Mucosa of descending colon (tissue), 3 donors: ENCODE results near the gene TOX2. TPM values are rescaled to one million over a fixed set of nuclear protein-coding genes. Genes with fewer than 3 reads are reported as not detected.

ENCODE experiments used
- ATAC-seq: fragments of 200-7000 bp; cut with Tn5 transposase; one replicate; pipeline ENCODE4 v1.9.1; 2020; ENCODE audit warnings: mild to moderate bottlenecking, moderate library complexity
- DNase-seq, 3 donors: peaks; one replicate each; pipeline ENCODE4 v3.0.0-alpha.2; 2020
- H3K36me3 ChIP-seq: fragments of 200-600 bp; one replicate; pipeline ENCODE4 v1.8.0; 2021; ENCODE audit warnings: low read depth, mild to moderate bottlenecking
- H3K4me1 ChIP-seq: fragments of 200-600 bp; one replicate; pipeline ENCODE4 v1.8.0; 2021; ENCODE audit warnings: low read depth, mild to moderate bottlenecking
- H3K4me3 ChIP-seq: fragments of 200-600 bp; one replicate; pipeline ENCODE4 v1.8.0; 2021; ENCODE audit warnings: mild to moderate bottlenecking
- H3K9me3 ChIP-seq: fragments of 200-600 bp; one replicate; pipeline ENCODE4 v1.8.0; 2021; ENCODE audit warnings: mild to moderate bottlenecking
- intact Hi-C, 2 donors: fragments of 100-400 bp; cut with DNase I in 1 of 2; cut with micrococcal nuclease in 1 of 2; formaldehyde crosslinking; loops; one replicate each; pipeline versions ENCODE4 v1.11.0 to v1.11.1; 2022; cut with DNase I, micrococcal nuclease
- total RNA-seq, 3 donors: library from RNA; stranded (reverse); fragmentation: NEBNext Ultra II Directional in 2 of 3; extraction: Animal tissue kit (Norgen Biotek cat#: 25700) in 2 of 3; gene quantifications; one replicate each; pipeline versions ENCODE4 v1.2.1 to v1.2.4, GENCODE V29; 2021 to 2023
- TF ChIP-seq, protein P1 (sequence below): fragments of 200-600 bp; IDR thresholded peaks from one replicate; pipeline ENCODE4 v1.8.0; 2022; ENCODE audit warnings: antibody characterized with exemption, mild to moderate bottlenecking
- donor health status: DM: no; HTN: no; CAD: no; lungs with moderate emphysema.
- donor health status: DM: no; HTN: no; CAD: no.
- donor health status: DM: no; HTN: yes; CAD: no.

Gene TOX2
- total RNA-seq, 3 donors from 2014 or later: 2.9 to 6.1 (median 5.5) TPM

DNA sequence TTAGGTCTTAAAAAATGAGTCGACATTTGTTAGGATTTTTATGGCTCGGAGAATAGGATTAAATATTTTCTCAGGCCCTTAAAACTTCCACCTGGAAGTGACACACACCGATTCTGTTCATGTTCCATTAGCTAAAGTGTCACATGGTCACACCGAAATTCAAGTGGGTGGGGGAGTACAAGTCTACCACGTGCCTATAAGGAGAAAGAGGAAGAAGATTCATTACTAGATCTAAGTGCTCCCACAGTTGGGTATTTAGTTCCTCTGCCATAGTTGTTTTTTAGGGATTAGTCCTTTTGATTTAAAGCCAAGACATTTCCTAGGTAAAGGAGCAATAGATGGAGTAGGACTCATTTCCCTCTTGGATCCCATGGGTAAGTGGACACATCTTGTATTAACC is 4.9 kb upstream of the TOX2 start:
- Histone ChIP-seq H3K9me3 (peaks cover 5% of the 10 kb centered on the region), H3K36me3 (no peaks in the 10 kb centered on the region), H3K4me1 (no peaks in the 10 kb centered on the region), H3K4me3 (no peak overlapping the region)
- TF ChIP-seq, protein P1, sequence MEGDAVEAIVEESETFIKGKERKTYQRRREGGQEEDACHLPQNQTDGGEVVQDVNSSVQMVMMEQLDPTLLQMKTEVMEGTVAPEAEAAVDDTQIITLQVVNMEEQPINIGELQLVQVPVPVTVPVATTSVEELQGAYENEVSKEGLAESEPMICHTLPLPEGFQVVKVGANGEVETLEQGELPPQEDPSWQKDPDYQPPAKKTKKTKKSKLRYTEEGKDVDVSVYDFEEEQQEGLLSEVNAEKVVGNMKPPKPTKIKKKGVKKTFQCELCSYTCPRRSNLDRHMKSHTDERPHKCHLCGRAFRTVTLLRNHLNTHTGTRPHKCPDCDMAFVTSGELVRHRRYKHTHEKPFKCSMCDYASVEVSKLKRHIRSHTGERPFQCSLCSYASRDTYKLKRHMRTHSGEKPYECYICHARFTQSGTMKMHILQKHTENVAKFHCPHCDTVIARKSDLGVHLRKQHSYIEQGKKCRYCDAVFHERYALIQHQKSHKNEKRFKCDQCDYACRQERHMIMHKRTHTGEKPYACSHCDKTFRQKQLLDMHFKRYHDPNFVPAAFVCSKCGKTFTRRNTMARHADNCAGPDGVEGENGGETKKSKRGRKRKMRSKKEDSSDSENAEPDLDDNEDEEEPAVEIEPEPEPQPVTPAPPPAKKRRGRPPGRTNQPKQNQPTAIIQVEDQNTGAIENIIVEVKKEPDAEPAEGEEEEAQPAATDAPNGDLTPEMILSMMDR: no peak
- ATAC-seq (no peak), DNase-seq (no peak)
- intact Hi-C loops: no loop called here

DNA sequence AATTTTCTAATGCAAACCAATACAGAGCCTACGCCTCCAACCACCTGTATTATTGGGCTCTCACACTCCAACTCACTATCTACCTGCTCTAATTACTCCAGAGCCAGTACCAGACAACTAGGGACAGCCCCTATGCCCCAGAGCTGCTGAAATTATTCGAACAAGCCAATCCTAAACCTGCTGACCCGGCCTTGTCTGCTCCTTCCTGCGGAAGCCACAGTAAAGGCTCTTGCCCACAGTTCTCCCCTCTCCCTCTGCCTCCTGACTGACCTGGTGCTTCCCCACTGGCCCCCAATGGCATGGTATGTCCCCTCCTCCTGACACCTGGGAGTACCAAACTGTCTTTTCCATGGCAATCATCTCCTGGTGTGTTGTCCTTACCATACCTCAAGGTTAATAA is 4.1 kb upstream of the TOX2 start:
- H3K9me3 ChIP-seq: peaks cover 5% of the 10 kb centered on the region
- H3K36me3 ChIP-seq: no peaks in the 10 kb centered on the region
- H3K4me3 ChIP-seq: no peak overlapping the region
- H3K4me1 ChIP-seq: peaks cover under 1% of the 10 kb centered on the region
- TF ChIP-seq, protein P1: no peak
- ATAC-seq: no peak
- DNase-seq: no peak
- intact Hi-C loops: no loop called here

DNA sequence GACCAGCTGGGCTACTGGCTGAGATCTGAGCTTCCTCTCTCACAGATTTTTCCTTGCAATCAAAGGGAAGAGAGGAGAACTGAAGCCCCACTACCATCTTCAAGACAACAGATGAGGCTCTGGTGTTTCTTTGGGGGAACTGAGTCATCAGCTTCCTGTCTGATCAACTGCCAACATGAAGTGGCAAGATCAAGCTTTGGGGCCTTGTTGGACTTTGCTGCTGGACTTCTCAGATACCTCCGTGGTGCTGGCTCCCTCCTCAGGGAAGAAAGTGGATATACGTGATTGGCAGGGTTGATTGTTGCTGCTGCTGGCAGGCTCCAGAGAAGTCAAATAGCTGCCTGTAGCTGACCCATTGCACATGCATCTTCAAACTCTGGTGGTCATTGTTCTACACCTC is 3.6 kb upstream of the TOX2 start:
- intact Hi-C loops: no loop called here
- TF ChIP-seq, protein P1: no peak
- DNase-seq (no peak), ATAC-seq (no peak)
- Histone ChIP-seq H3K36me3 (no peaks in the 10 kb centered on the region), H3K9me3 (peaks cover 5% of the 10 kb centered on the region), H3K4me3 (no peak overlapping the region), H3K4me1 (peaks cover 6% of the 10 kb centered on the region)

DNA sequence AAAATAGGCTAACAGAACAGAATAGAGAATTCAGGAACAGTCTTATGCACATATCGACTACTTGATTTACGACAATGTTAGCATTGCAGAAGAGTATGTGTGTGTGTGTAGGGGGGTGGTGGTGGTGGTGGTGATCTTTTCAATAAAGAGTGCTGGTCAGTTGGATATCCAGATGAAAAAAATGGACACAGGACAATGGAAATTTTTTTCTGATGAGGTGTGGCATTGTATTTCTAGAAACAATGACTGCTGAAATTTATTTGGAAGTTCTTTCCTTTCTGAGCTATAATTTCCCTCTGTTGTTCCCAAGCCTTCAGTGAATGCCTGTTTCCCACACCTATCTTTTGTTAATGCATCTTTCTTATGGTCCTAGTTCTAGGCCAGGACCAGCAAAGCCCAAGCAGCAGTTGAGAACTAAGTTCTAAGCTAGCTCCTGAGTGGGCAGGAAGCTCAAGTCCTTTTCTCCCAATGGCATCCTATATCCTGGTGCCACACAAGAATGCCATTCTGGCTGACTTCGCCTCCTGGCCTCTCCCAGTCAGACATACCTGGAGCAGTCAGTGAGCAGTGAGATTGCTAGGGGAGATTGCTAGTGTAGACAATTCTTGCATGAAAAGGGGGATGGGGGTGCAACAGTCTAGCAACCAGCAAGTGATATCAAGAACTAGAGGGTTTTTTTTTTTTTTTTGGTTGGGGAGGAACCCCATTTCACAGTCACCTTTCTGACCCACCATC is 1.2 kb upstream of the TOX2 start:
- H3K4me3 ChIP-seq: no peak overlapping the region
- ATAC-seq (no peak), DNase-seq (no peak)
- TF ChIP-seq, protein P1: no peak
- H3K4me1 ChIP-seq: peaks cover 9% of the 10 kb centered on the region
- no peaks in the 10 kb centered on the region for H3K9me3 ChIP-seq
- intact Hi-C loops: no loop called here
- no peaks in the 10 kb centered on the region for H3K36me3 ChIP-seq

DNA sequence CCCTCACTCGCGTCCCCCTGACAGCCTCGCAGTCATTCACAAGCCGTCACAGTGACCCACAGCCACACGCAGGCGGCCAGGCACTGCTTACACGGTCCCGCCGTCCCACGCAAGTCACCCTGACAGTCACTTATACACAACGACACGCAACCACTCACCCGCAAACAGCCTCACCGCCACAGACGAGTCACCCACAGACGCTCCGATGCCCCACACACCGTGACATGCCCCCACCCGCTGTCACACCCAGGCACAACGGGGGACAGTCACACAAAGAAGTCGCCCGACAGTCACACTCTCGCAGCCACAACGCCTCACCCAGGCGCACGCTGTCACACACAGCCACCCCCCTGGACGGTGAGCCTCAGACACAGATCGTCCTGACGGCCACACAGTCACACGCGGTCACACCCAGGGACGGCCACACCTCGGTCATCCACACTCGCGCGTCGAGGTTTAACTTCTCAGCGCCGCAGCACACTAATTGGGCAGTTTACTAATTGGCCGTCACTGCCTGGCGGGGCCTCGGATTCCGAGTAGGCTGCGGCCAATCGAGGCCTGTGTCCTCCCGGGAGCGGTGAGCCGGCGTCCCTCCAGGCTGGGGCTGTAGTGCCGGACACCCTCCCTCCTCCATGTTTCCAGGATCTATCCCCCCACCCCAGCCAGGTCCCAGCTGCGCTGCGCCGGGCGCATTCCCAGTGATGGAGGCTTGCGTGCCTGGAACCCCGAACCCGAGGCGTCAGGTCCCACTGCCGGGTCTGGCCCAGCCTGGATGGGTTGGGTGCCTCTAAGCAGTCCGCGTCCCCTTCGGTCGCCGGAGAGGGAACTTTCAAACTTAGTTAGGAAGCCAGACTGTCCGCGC is 790 bp downstream of the TOX2 start:
- Histone ChIP-seq H3K4me3 (peak overlapping the region; percentile 17), H3K9me3 (no peaks in the 10 kb centered on the region), H3K36me3 (no peaks in the 10 kb centered on the region), H3K4me1 (peaks cover 9% of the 10 kb centered on the region)
- intact Hi-C loops: no loop called here
- DNase-seq: peak; percentile 40 to 62 (median 61)
- TF ChIP-seq, protein P1: no peak
- ATAC-seq: peak; percentile 62
